Left lung (tissue), 10 donors: ENCODE measurements around the gene CRLF1. TPM values are rescaled to one million over a fixed set of nuclear protein-coding genes. Genes with fewer than 3 reads are reported as not detected.

ENCODE experiments used
- ATAC-seq: fragments of 200-7000 bp; cut with Tn5 transposase; one replicate; pipeline ENCODE4 v1.9.1; 2020; ENCODE audit warnings: moderate library complexity
- DNase-seq, 4 donors: peaks; one replicate each; pipeline ENCODE4 v3.0.0-alpha.2; 2013 to 2020
- H3K27ac ChIP-seq, 2 donors: fragments of 200-600 bp; sonication (generic) in 1 of 2; one replicate each; pipeline versions ENCODE4 v1.5.0 to v1.8.0; 2020 to 2021
- H3K27me3 ChIP-seq, 2 donors: fragments of 200-600 bp; sonication (generic) in 1 of 2; one replicate each; pipeline versions ENCODE4 v1.5.0 to v1.8.0; 2020 to 2021
- H3K36me3 ChIP-seq, 2 donors: fragments of 200-600 bp; sonication (generic) in 1 of 2; one replicate each; pipeline versions ENCODE4 v1.5.0 to v1.8.0; 2020 to 2021
- H3K4me1 ChIP-seq, 2 donors: fragments of 200-600 bp; one replicate each; pipeline ENCODE4 v1.8.0; 2021
- H3K4me3 ChIP-seq, 2 donors: fragments of 200-600 bp; sonication (generic) in 1 of 2; one replicate each; pipeline versions ENCODE4 v1.5.0 to v1.8.0; 2020 to 2021; ENCODE audit warnings: mild to moderate bottlenecking in 1 of 2
- H3K9me3 ChIP-seq, 2 donors: fragments of 200-600 bp; sonication (generic) in 1 of 2; one replicate each; pipeline versions ENCODE4 v1.5.0 to v1.8.0; 2020 to 2021
- intact Hi-C, 2 donors: fragments of 100-400 bp; cut with DNase I; formaldehyde crosslinking; loops; one replicate each; pipeline versions ENCODE4 v1.11.2 to v1.14.2; 2022
- polyA plus RNA-seq, 6 donors: library from polyadenylated mRNA; unstranded; fragments of 120-200 nt; gene quantifications; one replicate each; pipeline ENCODE4 v1.2.1, GENCODE V29; 2013; ENCODE audit not compliant: insufficient read length in 6 of 6
- total RNA-seq, 2 donors: library from RNA; stranded (reverse); fragmentation: NEBNext Ultra II Directional; extraction: Animal tissue kit (Norgen Biotek cat#: 25700); gene quantifications; one replicate each; pipeline ENCODE4 v1.2.1, GENCODE V29; 2021
- TF ChIP-seq, protein P1 (sequence below), 2 donors: fragments of 200-600 bp; sonication (generic) in 1 of 2; IDR thresholded peaks; one replicate each; pipeline versions ENCODE4 v1.5.0 to v1.8.0; 2021; ENCODE audit warnings: antibody characterized with exemption in 2 of 2
- donor health status: DM: no; HTN: yes; CAD: no.
- donor health status: DM: no; HTN: no; CAD: no.

The CRLF1 gene
- total and polyA plus RNA-seq, 8 donors: 22.5 to 328 (median 233) TPM

DNA sequence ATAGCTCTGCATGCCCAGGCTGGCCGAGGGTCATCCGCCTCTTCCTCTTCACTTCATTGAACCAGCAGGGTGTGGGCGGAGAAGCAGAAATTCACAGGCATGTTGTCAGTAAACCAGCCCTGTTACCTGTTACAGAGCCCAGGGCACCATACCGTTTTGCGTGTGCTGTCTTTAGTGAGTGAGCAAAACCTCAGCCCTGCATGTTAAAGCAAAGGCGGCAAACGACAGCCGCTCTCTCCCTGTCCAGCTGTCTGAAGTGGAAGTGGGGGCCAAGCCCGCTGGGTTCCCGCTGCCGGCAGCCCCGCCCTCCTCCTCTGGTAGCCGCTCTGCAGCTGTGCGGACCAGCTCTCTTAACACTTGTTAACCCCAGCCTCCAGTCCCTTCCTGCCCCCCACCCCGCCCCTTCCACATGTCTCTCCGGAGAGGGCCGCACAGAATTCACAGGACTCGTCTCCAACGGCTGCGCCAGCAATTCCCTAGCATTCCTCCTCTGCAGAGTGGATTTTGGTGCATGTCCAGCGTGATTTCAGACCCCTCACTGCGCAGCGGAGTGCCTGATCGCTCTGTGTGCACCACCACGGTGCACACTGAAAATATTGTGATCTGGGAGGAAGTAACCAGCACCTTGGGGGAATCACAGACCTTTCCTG is 42.9 kb upstream of the CRLF1 start:
- no peaks in the 10 kb centered on the region for H3K27me3 ChIP-seq
- no peaks in the 10 kb centered on the region for H3K36me3 ChIP-seq
- ATAC-seq: peak; percentile 68
- H3K27ac ChIP-seq: peak overlapping the region; percentile 55 to 74
- peak in 2 of 4 donors; percentile 72 to 87 for DNase-seq
- no peaks in the 10 kb centered on the region for H3K9me3 ChIP-seq
- H3K4me1 ChIP-seq: peaks cover 11 to 45% of the 10 kb centered on the region in 2 donors
- intact Hi-C loops: no loop called here
- H3K4me3 ChIP-seq: no peak overlapping the region
- TF ChIP-seq, protein P1, sequence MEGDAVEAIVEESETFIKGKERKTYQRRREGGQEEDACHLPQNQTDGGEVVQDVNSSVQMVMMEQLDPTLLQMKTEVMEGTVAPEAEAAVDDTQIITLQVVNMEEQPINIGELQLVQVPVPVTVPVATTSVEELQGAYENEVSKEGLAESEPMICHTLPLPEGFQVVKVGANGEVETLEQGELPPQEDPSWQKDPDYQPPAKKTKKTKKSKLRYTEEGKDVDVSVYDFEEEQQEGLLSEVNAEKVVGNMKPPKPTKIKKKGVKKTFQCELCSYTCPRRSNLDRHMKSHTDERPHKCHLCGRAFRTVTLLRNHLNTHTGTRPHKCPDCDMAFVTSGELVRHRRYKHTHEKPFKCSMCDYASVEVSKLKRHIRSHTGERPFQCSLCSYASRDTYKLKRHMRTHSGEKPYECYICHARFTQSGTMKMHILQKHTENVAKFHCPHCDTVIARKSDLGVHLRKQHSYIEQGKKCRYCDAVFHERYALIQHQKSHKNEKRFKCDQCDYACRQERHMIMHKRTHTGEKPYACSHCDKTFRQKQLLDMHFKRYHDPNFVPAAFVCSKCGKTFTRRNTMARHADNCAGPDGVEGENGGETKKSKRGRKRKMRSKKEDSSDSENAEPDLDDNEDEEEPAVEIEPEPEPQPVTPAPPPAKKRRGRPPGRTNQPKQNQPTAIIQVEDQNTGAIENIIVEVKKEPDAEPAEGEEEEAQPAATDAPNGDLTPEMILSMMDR (IDR thresholded peaks at IDR 0.05): no peak

GRCh38 chr19:18648973-18649315 is 42.3 kb upstream of the CRLF1 start:
- H3K36me3 ChIP-seq: no peaks in the 10 kb centered on the region
- no peaks in the 10 kb centered on the region for H3K27me3 ChIP-seq
- no peak for DNase-seq
- no peak overlapping the region for H3K4me3 ChIP-seq
- no peaks in the 10 kb centered on the region for H3K9me3 ChIP-seq
- ATAC-seq: peak; percentile 4
- TF ChIP-seq, protein P1 (IDR thresholded peaks at IDR 0.05): no peak
- no peak overlapping the region for H3K27ac ChIP-seq
- intact Hi-C loops: no loop called here
- peaks cover 11 to 49% of the 10 kb centered on the region in 2 donors for H3K4me1 ChIP-seq

GRCh38 chr19:18647807-18648206 is 41.2 kb upstream of the CRLF1 start:
- no peak overlapping the region for H3K4me3 ChIP-seq
- DNase-seq (no peak), ATAC-seq (no peak)
- H3K27ac ChIP-seq: no peak overlapping the region
- intact Hi-C loops: no loop called here
- H3K27me3 ChIP-seq: no peaks in the 10 kb centered on the region
- H3K4me1 ChIP-seq: peaks cover 11 to 49% of the 10 kb centered on the region in 2 donors
- no peaks in the 10 kb centered on the region for H3K36me3 ChIP-seq
- TF ChIP-seq, protein P1 (IDR thresholded peaks at IDR 0.05): no peak
- no peaks in the 10 kb centered on the region for H3K9me3 ChIP-seq

DNA sequence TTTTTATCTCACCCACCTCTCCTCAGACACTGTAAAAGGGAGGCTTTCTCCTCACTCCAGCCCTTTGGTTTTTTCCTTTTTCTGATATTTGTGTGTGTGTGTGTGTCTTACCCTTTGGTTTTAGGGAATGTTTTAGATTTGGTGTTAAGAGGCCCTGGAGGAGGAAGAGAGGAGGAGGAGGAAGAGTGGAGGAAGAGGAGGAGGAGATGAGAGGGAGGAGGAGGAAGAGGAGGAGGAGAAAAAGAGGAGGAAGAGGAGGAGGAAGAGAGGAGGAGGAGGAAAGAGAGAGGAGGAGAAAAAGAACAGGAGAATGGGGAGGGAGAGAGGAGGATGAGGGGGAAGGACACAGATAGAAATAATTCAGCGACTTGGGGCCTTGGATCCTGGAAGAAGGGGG is 40.8 kb upstream of the CRLF1 start:
- intact Hi-C loops: no loop called here
- TF ChIP-seq, protein P1 (IDR thresholded peaks at IDR 0.05): no peak
- Histone ChIP-seq H3K27ac (no peak overlapping the region), H3K9me3 (no peaks in the 10 kb centered on the region), H3K4me1 (peaks cover 11 to 49% of the 10 kb centered on the region in 2 donors), H3K4me3 (no peak overlapping the region), H3K36me3 (no peaks in the 10 kb centered on the region), H3K27me3 (no peaks in the 10 kb centered on the region)
- ATAC-seq (no peak), DNase-seq (no peak)

DNA sequence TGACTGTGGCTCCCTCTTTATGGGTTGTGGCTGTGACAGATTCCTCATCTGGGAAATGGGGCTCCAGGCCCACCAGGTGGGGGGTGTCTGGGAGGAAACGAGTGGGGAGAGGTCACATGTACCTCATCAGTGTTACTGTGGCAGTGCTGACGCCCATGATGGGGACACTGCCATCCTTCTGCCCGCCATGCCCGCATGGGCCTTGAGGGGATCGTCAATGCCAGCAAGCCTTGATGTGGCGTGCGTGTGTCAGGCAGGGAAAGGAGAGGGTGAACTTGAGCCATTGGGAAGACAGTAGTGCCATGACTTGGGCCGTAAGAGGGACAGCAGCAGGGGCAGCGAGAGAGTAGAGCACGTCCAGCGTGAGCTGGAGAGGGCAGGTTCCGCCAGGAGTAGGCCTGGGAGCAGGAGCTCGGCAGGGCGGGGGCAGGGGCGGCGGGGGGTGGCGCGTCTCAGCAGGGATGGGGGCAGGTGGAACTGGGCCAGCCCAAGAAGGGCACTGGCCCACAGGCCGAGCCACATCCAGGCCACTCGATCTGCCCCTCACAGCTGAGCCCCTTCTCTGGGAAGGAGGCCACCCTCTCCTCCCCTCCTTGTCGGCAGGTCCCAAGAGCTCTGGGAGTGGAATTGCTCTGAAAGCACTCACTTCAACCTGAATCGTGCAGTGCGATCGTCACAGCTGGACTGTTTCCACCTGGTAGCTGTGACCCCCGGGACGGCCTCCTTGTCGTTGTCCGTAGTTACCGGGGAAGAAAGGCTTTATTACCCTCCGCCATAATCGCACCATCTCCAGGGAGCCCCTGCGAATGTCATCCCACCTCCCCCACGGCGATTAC is 40.2 kb upstream of the CRLF1 start:
- Histone ChIP-seq H3K4me1 (peaks cover 11 to 49% of the 10 kb centered on the region in 2 donors), H3K27me3 (no peaks in the 10 kb centered on the region), H3K9me3 (no peaks in the 10 kb centered on the region), H3K27ac (no peak overlapping the region), H3K4me3 (no peak overlapping the region), H3K36me3 (no peaks in the 10 kb centered on the region)
- DNase-seq (peak in 1 of 4 donors; percentile 74), ATAC-seq (no peak)
- TF ChIP-seq, protein P1 (IDR thresholded peaks at IDR 0.05): no peak
- intact Hi-C loops: no loop called here
